ENCODE results near the gene RBM42. TPM values are rescaled to one million over a fixed set of nuclear protein-coding genes. Genes with fewer than 3 reads are reported as not detected.

The RBM42 gene
- total and polyA plus RNA-seq, 4 donors = 18.1 to 76.5 (median 64.3) TPM

Other genes starting within 250 kb of the RBM42 start
- under 1 TPM; 0.11 to 0.69 TPM for gene FFAR2, start 180.8 kb upstream of the RBM42 start, total RNA-seq
- under 1 TPM; 0.29 to 0.50 TPM for gene FFAR2, start 180.8 kb upstream of the RBM42 start, polyA plus RNA-seq (ENCODE audit: insufficient read length in 2 of 2)
- not detected for gene KRTDAP, start 138.6 kb upstream of the RBM42 start, total RNA-seq
- gene KRTDAP, start 138.6 kb upstream of the RBM42 start, polyA plus RNA-seq (ENCODE audit: insufficient read length in 2 of 2) = not detected
- 10 to 100 TPM; 10.4 to 49.0 TPM for gene DMKN, start 115.4 kb upstream of the RBM42 start, total RNA-seq
- gene DMKN, start 115.4 kb upstream of the RBM42 start, polyA plus RNA-seq (ENCODE audit: insufficient read length in 2 of 2) = 10 to 100 TPM; 18.1 to 31.2 TPM
- gene SBSN, start 100.7 kb upstream of the RBM42 start, total RNA-seq = under 1 TPM in 1 of 2 donors, not detected in 1; 0.06 TPM
- under 1 TPM; 0.17 to 0.50 TPM for gene SBSN, start 100.7 kb upstream of the RBM42 start, polyA plus RNA-seq (ENCODE audit: insufficient read length in 2 of 2)
- under 1 TPM in 1 of 2 donors, not detected in 1; 0.11 TPM for gene GAPDHS, start 95.6 kb upstream of the RBM42 start, total RNA-seq
- gene GAPDHS, start 95.6 kb upstream of the RBM42 start, polyA plus RNA-seq (ENCODE audit: insufficient read length in 2 of 2) = not detected
- gene TMEM147, start 83.4 kb upstream of the RBM42 start, total RNA-seq = 100 to 1,000 TPM in 1 of 2 donors, 10 to 100 TPM in 1; 58.2 to 126 TPM
- gene TMEM147, start 83.4 kb upstream of the RBM42 start, polyA plus RNA-seq (ENCODE audit: insufficient read length in 2 of 2) = 100 to 1,000 TPM; 108 to 109 TPM
- not detected for gene ATP4A, start 65.4 kb upstream of the RBM42 start, total RNA-seq
- gene ATP4A, start 65.4 kb upstream of the RBM42 start, polyA plus RNA-seq (ENCODE audit: insufficient read length in 2 of 2) = under 1 TPM; 0.30 to 0.41 TPM
- not detected for gene PMIS2, start 42.9 kb upstream of the RBM42 start, total RNA-seq
- gene PMIS2, start 42.9 kb upstream of the RBM42 start, polyA plus RNA-seq (ENCODE audit: insufficient read length in 2 of 2) = not detected
- gene HAUS5, start 16.3 kb upstream of the RBM42 start, total RNA-seq = 10 to 100 TPM in 1 of 2 donors, 1 to 10 TPM in 1; 5.1 to 15.5 TPM
- 10 to 100 TPM; 18.2 to 26.0 TPM for gene HAUS5, start 16.3 kb upstream of the RBM42 start, polyA plus RNA-seq (ENCODE audit: insufficient read length in 2 of 2)
- gene ETV2, start 12.7 kb downstream of the RBM42 start, total RNA-seq = 1 to 10 TPM in 1 of 2 donors, under 1 TPM in 1; 0.59 to 2.7 TPM
- 1 to 10 TPM; 4.0 to 4.6 TPM for gene ETV2, start 12.7 kb downstream of the RBM42 start, polyA plus RNA-seq (ENCODE audit: insufficient read length in 2 of 2)
- 100 to 1,000 TPM; 321 to 628 TPM for gene COX6B1, start 19.3 kb downstream of the RBM42 start, total RNA-seq
- gene COX6B1, start 19.3 kb downstream of the RBM42 start, polyA plus RNA-seq (ENCODE audit: insufficient read length in 2 of 2) = 100 to 1,000 TPM; 378 to 396 TPM
- not detected for gene UPK1A, start 37.5 kb downstream of the RBM42 start, total RNA-seq
- gene UPK1A, start 37.5 kb downstream of the RBM42 start, polyA plus RNA-seq (ENCODE audit: insufficient read length in 2 of 2) = under 1 TPM in 1 of 2 donors, not detected in 1; 0.21 TPM
- gene ZBTB32, start 75.5 kb downstream of the RBM42 start, total RNA-seq = not detected
- gene ZBTB32, start 75.5 kb downstream of the RBM42 start, polyA plus RNA-seq (ENCODE audit: insufficient read length in 2 of 2) = under 1 TPM; 0.14 to 0.68 TPM
- gene KMT2B, start 89.0 kb downstream of the RBM42 start, total RNA-seq = 10 to 100 TPM in 1 of 2 donors, 1 to 10 TPM in 1; 8.2 to 15.3 TPM
- 10 to 100 TPM; 41.6 to 42.2 TPM for gene KMT2B, start 89.0 kb downstream of the RBM42 start, polyA plus RNA-seq (ENCODE audit: insufficient read length in 2 of 2)
- gene IGFLR1, start 113.4 kb downstream of the RBM42 start, total RNA-seq = 1 to 10 TPM; 3.1 to 3.5 TPM
- gene IGFLR1, start 113.4 kb downstream of the RBM42 start, polyA plus RNA-seq (ENCODE audit: insufficient read length in 2 of 2) = 10 to 100 TPM in 1 of 2 donors, 1 to 10 TPM in 1; 8.8 to 10.9 TPM
- 10 to 100 TPM in 1 of 2 donors, 1 to 10 TPM in 1; 8.8 to 23.6 TPM for gene U2AF1L4, start 116.4 kb downstream of the RBM42 start, total RNA-seq
- 10 to 100 TPM; 25.9 to 37.7 TPM for gene U2AF1L4, start 116.4 kb downstream of the RBM42 start, polyA plus RNA-seq (ENCODE audit: insufficient read length in 2 of 2)
- 100 to 1,000 TPM in 1 of 2 donors, 10 to 100 TPM in 1; 15.9 to 106 TPM for gene PSENEN, start 116.6 kb downstream of the RBM42 start, total RNA-seq
- gene PSENEN, start 116.6 kb downstream of the RBM42 start, polyA plus RNA-seq (ENCODE audit: insufficient read length in 2 of 2) = 10 to 100 TPM; 80.1 to 81.8 TPM
- 10 to 100 TPM in 1 of 2 donors, 1 to 10 TPM in 1; 5.1 to 15.7 TPM for gene LIN37, start 119.5 kb downstream of the RBM42 start, total RNA-seq
- 10 to 100 TPM; 17.7 to 18.3 TPM for gene LIN37, start 119.5 kb downstream of the RBM42 start, polyA plus RNA-seq (ENCODE audit: insufficient read length in 2 of 2)
- gene HSPB6, start 128.0 kb downstream of the RBM42 start, total RNA-seq = 1 to 10 TPM; 1.8 to 2.8 TPM
- 10 to 100 TPM; 25.7 to 26.9 TPM for gene HSPB6, start 128.0 kb downstream of the RBM42 start, polyA plus RNA-seq (ENCODE audit: insufficient read length in 2 of 2)
- gene PROSER3, start 129.1 kb downstream of the RBM42 start, total RNA-seq = 1 to 10 TPM; 2.8 to 7.8 TPM
- 10 to 100 TPM; 15.2 to 27.7 TPM for gene PROSER3, start 129.1 kb downstream of the RBM42 start, polyA plus RNA-seq (ENCODE audit: insufficient read length in 2 of 2)
- 10 to 100 TPM; 13.6 to 32.6 TPM for gene ARHGAP33, start 146.5 kb downstream of the RBM42 start, total RNA-seq
- 100 to 1,000 TPM; 152 to 183 TPM for gene ARHGAP33, start 146.5 kb downstream of the RBM42 start, polyA plus RNA-seq (ENCODE audit: insufficient read length in 2 of 2)
- gene PRODH2, start 183.8 kb downstream of the RBM42 start, total RNA-seq = under 1 TPM in 1 of 2 donors, not detected in 1; 0.10 TPM
- gene PRODH2, start 183.8 kb downstream of the RBM42 start, polyA plus RNA-seq (ENCODE audit: insufficient read length in 2 of 2) = under 1 TPM; 0.27 to 0.32 TPM
- under 1 TPM; 0.30 to 0.44 TPM for gene NPHS1, start 223.5 kb downstream of the RBM42 start, total RNA-seq
- 1 to 10 TPM; 1.9 to 2.1 TPM for gene NPHS1, start 223.5 kb downstream of the RBM42 start, polyA plus RNA-seq (ENCODE audit: insufficient read length in 2 of 2)
- 1 to 10 TPM; 1.1 to 1.9 TPM for gene KIRREL2, start 227.9 kb downstream of the RBM42 start, total RNA-seq
- gene KIRREL2, start 227.9 kb downstream of the RBM42 start, polyA plus RNA-seq (ENCODE audit: insufficient read length in 2 of 2) = 1 to 10 TPM; 2.8 to 3.5 TPM
- gene APLP1, start 239.5 kb downstream of the RBM42 start, total RNA-seq = 100 to 1,000 TPM; 205 to 237 TPM
- 1,000 to 10,000 TPM; 1,021 to 1,097 TPM for gene APLP1, start 239.5 kb downstream of the RBM42 start, polyA plus RNA-seq (ENCODE audit: insufficient read length in 2 of 2)

Measured in spinal cord (tissue), 4 donors.